Chondrocyte (in vitro differentiated cells): ENCODE results near the gene MTARC1. TPM values are rescaled to one million over a fixed set of nuclear protein-coding genes. Genes with fewer than 3 reads are reported as not detected.

Experiments
- DNase-seq: peaks from one replicate; pipeline ENCODE4 v3.0.0; 2021; ENCODE audit warnings: mixed read lengths, low spot score
- H3K27ac Mint-ChIP-seq: one replicate; pipeline ENCODE4 v1.8.0; 2021; ENCODE audit warnings: mild to moderate bottlenecking, moderate library complexity, mixed read lengths; ENCODE audit not compliant: unreplicated experiment
- H3K27me3 Mint-ChIP-seq: 2 replicates; pipeline ENCODE4 v1.8.0; 2021; ENCODE audit warnings: low read depth, mixed read lengths
- H3K36me3 Mint-ChIP-seq: 2 replicates; pipeline ENCODE4 v1.8.0; 2021; ENCODE audit warnings: low read depth, mixed read lengths
- H3K4me1 Mint-ChIP-seq: 2 replicates; pipeline ENCODE4 v1.8.0; 2021; ENCODE audit warnings: low read depth, mild to moderate bottlenecking, mixed read lengths
- H3K4me3 Mint-ChIP-seq: one replicate; pipeline ENCODE4 v1.8.0; 2021; ENCODE audit warnings: mild to moderate bottlenecking, moderate library complexity, mixed read lengths; ENCODE audit not compliant: unreplicated experiment
- H3K9me3 Mint-ChIP-seq: 2 replicates; pipeline ENCODE4 v1.8.0; 2021; ENCODE audit warnings: low read depth, mixed read lengths
- CTCF ChIP-seq: fragments of 200-600 bp; sonication (generic); IDR thresholded peaks from 2 replicates; pipeline ENCODE4 v1.5.0; 2021; ENCODE audit warnings: antibody characterized with exemption, mild to moderate bottlenecking, moderate library complexity
- total RNA-seq: library from RNA; stranded (reverse); gene quantifications from 3 replicates; pipeline ENCODE4 v1.2.1, GENCODE V29; 2021

Gene MTARC1
- total RNA-seq, 1 donor from 2014 or later = 2.5 TPM

GRCh38 chr1:220828179-220828490 is 41.4 kb downstream of the MTARC1 start:
- TF ChIP-seq CTCF = no peak
- H3K27me3 Mint-ChIP-seq = peaks cover 2% of the 10 kb centered on the region
- H3K4me1 Mint-ChIP-seq = peaks cover 14% of the 10 kb centered on the region
- H3K27ac Mint-ChIP-seq = no peak overlapping the region
- H3K36me3 Mint-ChIP-seq = no peaks in the 10 kb centered on the region
- peaks cover 10% of the 10 kb centered on the region for H3K9me3 Mint-ChIP-seq
- no peak for DNase-seq
- no peak overlapping the region for H3K4me3 Mint-ChIP-seq

- H3K4me1 Mint-ChIP-seq = peaks cover 11% of the 10 kb centered on the region
- no peak for TF ChIP-seq CTCF
- no peaks in the 10 kb centered on the region for H3K27me3 Mint-ChIP-seq
- H3K36me3 Mint-ChIP-seq = no peaks in the 10 kb centered on the region
- no peak overlapping the region for H3K4me3 Mint-ChIP-seq
- DNase-seq = no peak
- peaks cover 10% of the 10 kb centered on the region for H3K9me3 Mint-ChIP-seq
- peak overlapping the region; percentile 34 for H3K27ac Mint-ChIP-seq
Measured at GRCh38 chr1:220828950-220829586, 42.4 kb downstream of the MTARC1 start.

- Mint-ChIP-seq H3K4me1 (peaks cover 5% of the 10 kb centered on the region), H3K4me3 (no peak overlapping the region), H3K36me3 (no peaks in the 10 kb centered on the region)
Measured at GRCh38 chr1:220833436-220833835, 46.7 kb downstream of the MTARC1 start.

GRCh38 chr1:220834155-220834870 is 47.6 kb downstream of the MTARC1 start:
- H3K36me3 Mint-ChIP-seq = no peaks in the 10 kb centered on the region
- no peak overlapping the region for H3K27ac Mint-ChIP-seq
- H3K27me3 Mint-ChIP-seq = peaks cover 14% of the 10 kb centered on the region
- no peak for DNase-seq
- H3K9me3 Mint-ChIP-seq = peaks cover 10% of the 10 kb centered on the region
- H3K4me3 Mint-ChIP-seq = no peak overlapping the region
- peaks cover 5% of the 10 kb centered on the region for H3K4me1 Mint-ChIP-seq
- no peak for TF ChIP-seq CTCF

More at GRCh38 chr1:220833436-220833835, 46.7 kb downstream of the MTARC1 start:
- DNase-seq = no peak
- peaks cover 10% of the 10 kb centered on the region for H3K9me3 Mint-ChIP-seq
- no peak overlapping the region for H3K27ac Mint-ChIP-seq
- peaks cover 14% of the 10 kb centered on the region for H3K27me3 Mint-ChIP-seq
- TF ChIP-seq CTCF = no peak

Other genes starting within 250 kb of the MTARC1 start
- gene C1orf115, start 96.5 kb upstream of the MTARC1 start, total RNA-seq = 2.0 to 3.5 TPM (median 3.4 TPM) in 3 replicates
- gene MTARC2, start 38.6 kb upstream of the MTARC1 start, total RNA-seq = 18.6 to 21.3 TPM (median 19.5 TPM) in 3 replicates
- 0.33 to 0.82 TPM (median 0.62 TPM) in 3 replicates for gene HLX, start 92.5 kb downstream of the MTARC1 start, total RNA-seq